ENCODE measurements around the gene ESYT1.

The ESYT1 gene

DNA sequence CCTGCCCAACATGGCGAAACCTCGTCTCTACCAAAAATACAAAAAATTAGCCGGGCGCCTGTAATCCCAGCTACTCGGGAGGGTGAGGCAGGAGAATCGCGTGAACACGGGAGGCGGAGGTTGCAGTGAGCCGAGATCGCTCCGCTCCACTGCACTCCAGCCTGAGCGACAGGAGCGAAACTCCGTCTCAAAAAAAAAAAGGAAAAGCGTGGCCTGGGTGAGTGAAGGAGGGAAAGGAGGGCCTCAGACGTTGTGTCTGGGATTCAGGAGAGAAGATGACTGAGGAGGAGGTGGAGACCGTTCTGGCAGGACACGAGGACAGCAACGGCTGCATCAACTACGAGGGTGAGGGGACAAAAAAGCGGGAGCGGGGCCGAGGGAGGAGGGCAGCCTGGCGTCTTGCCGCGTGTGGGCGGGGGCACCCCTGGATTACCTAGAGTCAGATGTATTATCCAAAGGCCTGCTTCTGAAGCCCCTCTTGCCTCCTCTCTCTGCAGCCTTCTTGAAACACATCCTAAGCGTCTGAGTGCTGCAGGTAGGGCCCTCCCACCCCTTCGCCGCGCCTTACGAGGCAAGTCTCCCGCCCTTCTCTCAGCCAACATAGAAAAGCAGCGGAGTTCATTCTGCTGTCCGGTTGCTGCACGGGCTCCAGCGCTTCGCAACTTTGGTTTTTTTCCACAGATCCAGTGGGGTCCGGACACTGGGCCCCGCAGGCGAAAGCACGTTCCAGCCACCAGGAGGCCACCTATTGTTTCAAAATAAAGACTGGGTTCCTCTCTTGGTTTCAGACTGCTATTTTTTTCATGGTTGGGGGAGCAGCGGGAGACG lies 29.3 kb downstream of the ESYT1 start:
- peak; percentile 81 for DNase-seq

DNA sequence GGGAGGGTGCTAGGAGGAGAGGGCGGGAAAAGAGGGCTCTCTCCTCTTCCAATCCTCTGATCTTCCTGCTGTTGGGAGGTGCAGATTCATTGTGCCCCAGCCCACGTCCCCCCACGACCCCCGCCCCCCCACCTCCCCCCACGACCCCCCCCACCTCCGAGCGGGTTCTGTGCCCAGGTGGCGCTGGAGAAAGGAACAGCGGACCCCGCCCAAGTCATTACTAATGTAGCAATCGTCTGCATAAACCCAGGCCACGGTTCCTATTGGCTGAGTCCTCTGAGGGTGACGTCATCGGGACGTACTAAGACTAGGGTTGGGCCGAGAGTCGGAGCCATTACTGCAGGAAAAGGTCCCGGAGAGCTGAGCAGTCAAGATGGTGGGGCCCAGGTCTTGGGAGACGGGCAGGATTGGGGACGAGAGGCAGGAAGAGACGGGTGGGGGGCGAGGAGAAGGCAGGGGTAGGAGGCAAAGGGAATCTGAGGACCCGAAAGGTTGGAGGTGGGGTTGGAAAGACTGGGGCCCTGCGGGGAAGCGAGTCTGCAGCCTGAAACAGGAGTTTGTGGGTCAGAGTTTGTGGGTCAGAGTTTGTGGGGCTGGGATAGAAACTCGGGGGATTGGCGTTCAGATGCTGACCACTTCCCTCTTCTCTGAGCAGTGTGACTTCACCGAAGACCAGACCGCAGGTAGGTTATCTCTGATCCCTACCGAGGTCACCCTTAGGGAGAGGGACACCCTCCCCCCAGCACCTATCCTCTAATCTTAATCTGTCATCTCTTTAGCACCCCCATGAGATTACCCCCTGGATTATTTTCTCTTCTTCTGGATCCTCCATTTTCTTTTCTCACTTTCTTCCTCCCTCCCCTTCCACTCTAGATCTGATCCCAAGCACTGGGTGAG lies 30.2 kb downstream of the ESYT1 start, which contains the start of gene MYL6:
TSS of gene MYL6 (plus strand) at position 331 of the 897 bp plus-strand sequence. CDS start at position 374, 43 bp downstream.
- peak; percentile 96 for DNase-seq

DNA sequence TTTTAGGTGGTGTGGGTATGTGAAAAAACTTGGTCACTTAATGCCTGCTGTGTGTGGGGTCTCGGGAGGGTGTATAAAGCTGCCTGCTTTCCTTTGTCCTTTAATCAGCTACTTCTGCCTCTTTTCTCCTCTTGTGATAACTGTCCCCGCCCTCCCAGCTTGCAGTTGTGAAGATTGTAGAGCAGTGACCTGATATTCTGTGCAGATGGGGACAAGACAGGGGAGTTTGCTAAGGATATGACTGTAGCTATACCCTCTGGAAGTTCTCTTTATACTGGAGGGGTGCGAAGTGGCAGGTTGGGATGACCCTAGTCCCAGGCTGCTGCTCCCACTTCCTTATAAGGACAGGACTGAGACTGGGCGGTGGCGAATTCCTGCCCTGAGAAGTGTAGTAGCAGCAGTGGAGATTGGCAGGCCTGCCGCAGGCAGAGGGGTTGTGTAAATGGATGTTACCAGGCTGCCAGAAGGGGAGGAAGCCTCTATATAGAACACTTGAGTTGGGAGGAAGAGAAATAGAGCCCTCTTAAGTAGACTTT lies 30.9 kb downstream of the ESYT1 start:
- no peak for DNase-seq

- no peak for DNase-seq
Observed at GRCh38 chr12:56159482-56160192, 31.6 kb downstream of the ESYT1 start.

DNA sequence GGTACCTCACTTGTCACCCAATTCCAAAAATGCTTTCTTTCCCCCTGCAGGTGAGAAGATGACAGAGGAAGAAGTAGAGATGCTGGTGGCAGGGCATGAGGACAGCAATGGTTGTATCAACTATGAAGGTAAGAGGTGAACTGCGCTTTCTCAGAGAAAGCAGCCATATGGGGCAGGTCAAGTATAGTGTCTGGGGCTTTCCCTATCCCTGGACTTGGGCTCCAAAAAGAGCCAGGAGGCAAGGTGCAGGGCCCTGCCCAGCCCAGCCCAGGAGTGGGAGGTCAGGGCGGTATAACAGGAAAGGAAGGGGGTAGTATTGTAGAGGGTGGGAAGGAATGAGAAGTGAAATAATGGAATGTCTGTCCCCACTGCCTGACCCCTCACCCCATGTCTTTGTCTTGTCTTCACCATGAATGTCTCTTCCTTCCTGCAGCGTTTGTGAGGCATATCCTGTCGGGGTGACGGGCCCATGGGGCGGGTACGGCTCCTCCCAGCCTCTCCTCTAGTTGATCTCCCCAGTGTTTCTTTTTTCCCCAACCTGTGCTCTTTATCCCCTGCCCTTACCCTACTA lies 32.2 kb downstream of the ESYT1 start:
- no peak for DNase-seq

DNA sequence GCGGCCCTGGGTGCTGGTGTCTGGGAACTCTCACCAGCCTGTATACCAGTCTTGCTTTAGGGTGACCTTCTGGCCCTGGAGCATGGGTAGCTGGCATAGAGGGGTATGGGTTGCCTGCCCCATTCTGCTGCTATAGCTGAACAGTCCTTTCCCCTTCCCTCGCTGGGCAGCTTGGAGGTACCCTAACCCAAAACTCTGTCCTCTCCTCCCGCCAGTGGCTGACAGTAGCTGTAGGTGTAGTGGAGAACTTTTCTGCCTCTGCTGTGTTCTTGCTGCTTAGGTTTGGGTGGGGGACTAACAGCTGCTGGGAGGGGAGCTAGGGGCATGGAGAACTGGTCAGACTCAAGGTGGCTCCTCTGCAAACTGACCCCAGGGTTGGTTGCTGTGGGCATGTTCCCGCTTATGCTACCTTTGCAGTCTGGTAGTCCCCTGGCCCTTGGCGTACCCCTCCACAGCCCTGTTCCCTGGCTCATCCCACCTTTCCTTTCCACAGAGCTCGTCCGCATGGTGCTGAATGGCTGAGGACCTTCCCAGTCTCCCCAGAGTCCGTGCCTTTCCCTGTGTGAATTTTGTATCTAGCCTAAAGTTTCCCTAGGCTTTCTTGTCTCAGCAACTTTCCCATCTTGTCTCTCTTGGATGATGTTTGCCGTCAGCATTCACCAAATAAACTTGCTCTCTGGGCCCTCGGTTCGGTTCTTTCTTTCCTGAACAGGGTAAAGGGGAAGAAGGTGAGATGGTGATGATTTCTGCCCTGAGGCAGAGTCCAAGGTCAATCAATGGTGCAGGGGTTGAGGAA lies 33.0 kb downstream of the ESYT1 start:
- no peak for DNase-seq

GRCh38 chr12:56161690-56162351 lies 33.8 kb downstream of the ESYT1 start:
- DNase-seq = no peak

GRCh38 chr12:56162468-56163290 lies 34.6 kb downstream of the ESYT1 start:
- DNase-seq = no peak

DNA sequence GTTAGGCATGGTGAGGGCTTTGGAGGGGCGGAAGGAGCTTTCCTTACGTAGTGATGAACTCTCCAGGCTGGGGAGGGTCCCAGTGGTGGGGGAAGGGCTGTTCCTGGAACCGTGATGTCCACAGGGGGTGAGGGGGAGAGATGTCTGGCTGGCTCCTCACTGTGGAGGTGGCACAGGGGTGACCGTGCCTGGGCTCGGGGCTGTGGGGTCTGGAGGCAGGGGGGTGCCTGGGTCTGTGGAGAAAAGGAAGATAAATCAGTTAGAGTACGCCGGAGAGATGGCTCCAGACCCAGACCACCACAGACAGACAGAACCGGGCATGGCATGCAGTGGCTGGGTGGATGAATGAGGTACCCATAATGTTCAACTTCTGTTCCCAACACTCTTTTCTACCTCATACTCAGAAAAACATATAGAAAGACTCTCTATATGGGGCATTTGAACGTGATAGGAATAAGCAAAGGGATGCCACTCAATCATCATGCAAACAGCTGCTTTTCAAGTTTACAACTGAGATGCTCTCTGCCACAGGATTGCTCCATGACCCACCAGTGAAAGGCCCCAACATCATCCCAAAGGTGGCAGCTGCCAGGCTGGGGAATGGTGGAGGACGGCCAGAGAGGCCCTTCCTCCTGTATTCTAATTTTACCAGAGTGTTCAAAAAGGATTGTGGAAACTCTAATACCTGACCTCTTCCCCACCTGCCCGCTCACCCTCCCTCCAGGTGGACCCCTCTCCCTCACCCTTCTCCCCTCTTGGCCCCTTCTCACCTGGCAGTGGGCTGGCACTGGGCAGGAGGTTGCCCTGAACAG lies 35.7 kb downstream of the ESYT1 start:
- DNase-seq = no peak

DNA sequence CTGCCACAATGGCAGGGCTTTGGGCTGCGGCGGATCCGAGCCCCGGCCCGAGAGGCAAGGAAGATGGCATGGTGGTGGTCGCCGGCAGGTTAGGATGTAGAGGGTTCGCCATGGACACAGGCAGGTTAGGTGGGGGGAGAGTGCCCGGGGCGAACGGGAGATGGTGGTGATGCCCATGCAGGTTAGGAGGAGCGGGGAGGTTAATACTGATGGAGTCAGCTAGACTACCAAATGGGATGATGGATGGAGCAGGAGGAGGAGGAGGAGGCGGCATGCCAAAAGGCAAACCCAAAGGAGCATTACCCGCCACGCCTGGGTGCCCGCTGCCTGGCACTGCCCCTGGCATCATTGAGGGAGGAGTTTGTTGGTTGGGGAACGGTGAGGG lies 36.3 kb downstream of the ESYT1 start:
- DNase-seq = no peak

DNA sequence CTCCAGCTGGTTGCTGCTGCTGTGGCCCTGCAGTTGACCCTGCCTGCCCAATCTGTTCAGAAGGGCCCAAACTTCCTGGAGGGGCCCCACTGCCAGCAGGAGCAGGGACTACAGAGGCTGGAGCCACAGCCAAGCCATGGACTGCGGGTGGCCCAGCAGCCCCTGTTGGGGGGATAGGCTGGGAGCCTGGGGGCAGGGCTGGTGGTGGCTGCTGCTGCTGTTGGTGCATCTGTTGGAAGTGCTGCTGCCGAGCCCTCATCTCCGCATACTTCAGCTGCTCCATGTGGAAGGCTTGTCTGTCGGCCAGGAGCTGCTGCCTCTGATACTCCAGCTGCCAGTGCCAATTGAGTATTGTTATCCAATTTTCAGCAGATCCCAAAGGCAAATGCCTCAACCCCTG lies 37.3 kb downstream of the ESYT1 start:
- no peak for DNase-seq

- DNase-seq = no peak
Observed at GRCh38 chr12:56169229-56169759, 41.2 kb downstream of the ESYT1 start.

DNA sequence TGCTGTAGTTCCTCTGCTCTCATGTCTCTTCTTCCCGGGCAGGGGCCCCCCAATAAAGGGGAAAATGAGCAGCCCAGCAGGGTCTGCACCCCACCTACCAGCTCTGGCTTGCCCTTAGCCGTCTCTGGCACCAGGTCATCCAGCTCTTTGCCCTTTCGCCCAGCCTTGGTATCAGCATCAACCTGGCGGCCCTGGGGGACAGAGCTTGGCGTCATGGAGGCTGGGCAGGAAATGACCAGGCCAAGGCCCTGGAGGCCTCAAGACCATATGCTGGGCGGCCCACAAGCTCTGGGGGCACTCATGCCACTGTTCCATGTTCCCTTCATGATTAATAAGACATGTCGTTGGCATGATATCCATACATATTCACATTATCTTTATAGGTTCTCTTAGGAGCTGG lies 44.8 kb downstream of the ESYT1 start:
- no peak for DNase-seq

DNA sequence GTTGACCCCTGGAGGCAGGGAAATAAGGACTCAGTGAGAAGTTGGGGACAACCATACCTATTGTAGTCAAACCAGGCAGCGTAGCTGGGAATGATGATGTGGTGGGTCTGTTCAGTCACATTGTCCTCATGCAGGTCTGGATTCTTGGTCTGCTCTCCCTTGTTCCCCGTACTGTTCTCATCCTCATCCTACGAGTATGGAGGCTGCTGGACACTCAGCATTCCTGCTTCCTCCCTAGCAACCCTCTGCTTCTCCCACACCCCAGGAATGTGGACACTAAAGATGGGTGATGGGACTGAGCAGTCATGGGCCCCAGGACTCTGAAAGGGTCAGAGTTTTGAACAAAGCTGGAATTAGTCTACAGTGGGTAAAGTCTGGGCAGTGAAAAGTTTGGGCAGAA lies 50.3 kb downstream of the ESYT1 start:
- DNase-seq = no peak

DNA sequence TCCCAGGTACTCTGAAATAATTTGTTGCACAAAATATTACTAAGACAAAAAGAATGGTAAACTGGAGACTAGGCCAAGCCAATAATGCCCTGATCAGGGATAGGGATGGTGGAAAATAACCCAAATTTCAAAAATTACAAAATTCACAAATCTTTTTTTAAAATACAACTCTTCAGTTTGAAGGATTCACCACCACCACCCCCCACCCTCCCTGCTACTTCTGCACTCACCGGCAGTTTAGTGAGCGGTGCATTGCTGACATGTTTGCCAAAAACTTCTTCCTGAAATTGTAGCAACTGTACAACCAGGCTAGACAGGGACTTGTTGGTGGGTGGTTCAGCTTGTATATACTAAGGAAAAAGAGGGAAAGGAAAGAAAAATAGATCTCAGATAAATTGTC lies 58.9 kb downstream of the ESYT1 start:
- DNase-seq = no peak

- DNase-seq = no peak
Observed at GRCh38 chr12:56188131-56188777, 60.2 kb downstream of the ESYT1 start.

- DNase-seq = no peak
Observed at GRCh38 chr12:56188778-56189098, 60.7 kb downstream of the ESYT1 start.

- peak; percentile 67 for DNase-seq
Observed at GRCh38 chr12:56189099-56189917, 61.2 kb downstream of the ESYT1 start, which contains the start of gene SMARCC2. TSS of gene SMARCC2 (minus strand) at chr12:56189483. CDS start at chr12:56189461, 22 bp downstream.

Measured in NCI-H1694 treated with DMSO at 0.1 percent for 48 hours (cell line).